Measurements from ENCODE around the gene SERPINA6.
"Not testable (repeated sequence)": the region's sequence is repeated elsewhere in the genome, so short reads cannot be mapped to it uniquely, and the experiment has no call there.

SERPINA6 gene

GRCh38 chr14:94291906-94292525, 31.1 kb downstream of the SERPINA6 start:
- no peaks in the 10 kb centered on the region for H3K4me1 ChIP-seq (ENCODE audit: control insufficient read depth, insufficient read depth, low read length)
- H3K27ac ChIP-seq (ENCODE audit: low read length), result no peak overlapping the region

GRCh38 chr14:94291159-94291905, 31.8 kb downstream of the SERPINA6 start:
- H3K9ac ChIP-seq (ENCODE audit: low read length in 2 of 2), result no peak overlapping the region
- peaks cover 0 to 5% of the 10 kb centered on the region in 2 donors for H3K9me3 ChIP-seq (ENCODE audit: control insufficient read depth in 2 of 2, low read length in 2 of 2)
- no peaks in the 10 kb centered on the region for H3K27me3 ChIP-seq (ENCODE audit: control insufficient read depth in 1 of 2, insufficient read depth in 2 of 2, low read length in 2 of 2)
- H3K4me1 ChIP-seq (ENCODE audit: control insufficient read depth, insufficient read depth, low read length), result no peaks in the 10 kb centered on the region
- H3K27ac ChIP-seq (ENCODE audit: low read length), result no peak overlapping the region
- no peak overlapping the region for H3K4me3 ChIP-seq (ENCODE audit: low read length in 2 of 2)
- no peaks in the 10 kb centered on the region for H3K36me3 ChIP-seq (ENCODE audit: control insufficient read depth in 2 of 2, insufficient read depth in 2 of 2, low read length in 2 of 2)

More at GRCh38 chr14:94291906-94292525, 31.1 kb downstream of the SERPINA6 start:
- Histone ChIP-seq H3K9ac (ENCODE audit: low read length in 2 of 2) (no peak overlapping the region), H3K4me3 (ENCODE audit: low read length in 2 of 2) (no peak overlapping the region), H3K27me3 (ENCODE audit: control insufficient read depth in 1 of 2, insufficient read depth in 2 of 2, low read length in 2 of 2) (no peaks in the 10 kb centered on the region), H3K36me3 (ENCODE audit: control insufficient read depth in 2 of 2, insufficient read depth in 2 of 2, low read length in 2 of 2) (no peaks in the 10 kb centered on the region), H3K9me3 (ENCODE audit: control insufficient read depth in 2 of 2, low read length in 2 of 2) (peaks cover 0 to 5% of the 10 kb centered on the region in 2 donors)

GRCh38 chr14:94290197-94290596, 32.9 kb downstream of the SERPINA6 start:
- Histone ChIP-seq H3K4me3 (ENCODE audit: low read length in 2 of 2) (no peak overlapping the region), H3K27ac (ENCODE audit: low read length) (no peak overlapping the region), H3K9ac (ENCODE audit: low read length in 2 of 2) (no peak overlapping the region), H3K27me3 (ENCODE audit: control insufficient read depth in 1 of 2, insufficient read depth in 2 of 2, low read length in 2 of 2) (no peaks in the 10 kb centered on the region), H3K4me1 (ENCODE audit: control insufficient read depth, insufficient read depth, low read length) (no peaks in the 10 kb centered on the region), H3K36me3 (ENCODE audit: control insufficient read depth in 2 of 2, insufficient read depth in 2 of 2, low read length in 2 of 2) (no peaks in the 10 kb centered on the region), H3K9me3 (ENCODE audit: control insufficient read depth in 2 of 2, low read length in 2 of 2) (peaks cover 0 to 5% of the 10 kb centered on the region in 2 donors)

GRCh38 chr14:94288610-94289465, 34.3 kb downstream of the SERPINA6 start:
- Histone ChIP-seq H3K36me3 (ENCODE audit: control insufficient read depth in 2 of 2, insufficient read depth in 2 of 2, low read length in 2 of 2) (no peaks in the 10 kb centered on the region), H3K4me3 (ENCODE audit: low read length in 2 of 2) (no peak overlapping the region), H3K27ac (ENCODE audit: low read length) (no peak overlapping the region), H3K9ac (ENCODE audit: low read length in 2 of 2) (no peak overlapping the region), H3K4me1 (ENCODE audit: control insufficient read depth, insufficient read depth, low read length) (no peaks in the 10 kb centered on the region), H3K9me3 (ENCODE audit: control insufficient read depth in 2 of 2, low read length in 2 of 2) (peaks cover 0 to 5% of the 10 kb centered on the region in 2 donors), H3K27me3 (ENCODE audit: control insufficient read depth in 1 of 2, insufficient read depth in 2 of 2, low read length in 2 of 2) (no peaks in the 10 kb centered on the region)

GRCh38 chr14:94285158-94285557, 38.0 kb downstream of the SERPINA6 start:
- Histone ChIP-seq H3K36me3 (ENCODE audit: control insufficient read depth in 2 of 2, insufficient read depth in 2 of 2, low read length in 2 of 2) (no peaks in the 10 kb centered on the region), H3K9ac (ENCODE audit: low read length in 2 of 2) (no peak overlapping the region), H3K4me3 (ENCODE audit: low read length in 2 of 2) (no peak overlapping the region), H3K4me1 (ENCODE audit: control insufficient read depth, insufficient read depth, low read length) (no peaks in the 10 kb centered on the region), H3K27ac (ENCODE audit: low read length) (no peak overlapping the region), H3K27me3 (ENCODE audit: control insufficient read depth in 1 of 2, insufficient read depth in 2 of 2, low read length in 2 of 2) (no peaks in the 10 kb centered on the region), H3K9me3 (ENCODE audit: control insufficient read depth in 2 of 2, low read length in 2 of 2) (peaks cover 0 to 5% of the 10 kb centered on the region in 2 donors)

- H3K4me1 ChIP-seq (ENCODE audit: control insufficient read depth, insufficient read depth, low read length), result no peaks in the 10 kb centered on the region
- H3K9ac ChIP-seq (ENCODE audit: low read length in 2 of 2), result no peak overlapping the region
- H3K9me3 ChIP-seq (ENCODE audit: control insufficient read depth in 2 of 2, low read length in 2 of 2), result peaks cover 0 to 1% of the 10 kb centered on the region in 2 donors
- no peak overlapping the region for H3K27ac ChIP-seq (ENCODE audit: low read length)
- no peak overlapping the region for H3K4me3 ChIP-seq (ENCODE audit: low read length in 2 of 2)
- H3K27me3 ChIP-seq (ENCODE audit: control insufficient read depth in 1 of 2, insufficient read depth in 2 of 2, low read length in 2 of 2), result no peaks in the 10 kb centered on the region
- no peaks in the 10 kb centered on the region for H3K36me3 ChIP-seq (ENCODE audit: control insufficient read depth in 2 of 2, insufficient read depth in 2 of 2, low read length in 2 of 2)
These were observed 38.9 kb downstream of the SERPINA6 start for GRCh38 chr14:94284221-94284620.

- H3K9me3 ChIP-seq (ENCODE audit: control insufficient read depth in 2 of 2, low read length in 2 of 2), result no peaks in the 10 kb centered on the region
- no peaks in the 10 kb centered on the region for H3K36me3 ChIP-seq (ENCODE audit: control insufficient read depth in 2 of 2, insufficient read depth in 2 of 2, low read length in 2 of 2)
- H3K9ac ChIP-seq (ENCODE audit: low read length in 2 of 2), result no peak overlapping the region
- H3K4me3 ChIP-seq (ENCODE audit: low read length in 2 of 2), result no peak overlapping the region
- H3K4me1 ChIP-seq (ENCODE audit: control insufficient read depth, insufficient read depth, low read length), result no peaks in the 10 kb centered on the region
- H3K27me3 ChIP-seq (ENCODE audit: control insufficient read depth in 1 of 2, insufficient read depth in 2 of 2, low read length in 2 of 2), result no peaks in the 10 kb centered on the region
- H3K27ac ChIP-seq (ENCODE audit: low read length), result no peak overlapping the region
These were observed 40.0 kb downstream of the SERPINA6 start for GRCh38 chr14:94282991-94283723.

GRCh38 chr14:94278731-94279130, 44.4 kb downstream of the SERPINA6 start:
- H3K27ac ChIP-seq (ENCODE audit: low read length), result no peak overlapping the region

GRCh38 chr14:94276898-94277561, 46.1 kb downstream of the SERPINA6 start:
- H3K27me3 ChIP-seq (ENCODE audit: control insufficient read depth in 1 of 2, insufficient read depth in 2 of 2, low read length in 2 of 2); H3K9ac ChIP-seq (ENCODE audit: low read length in 2 of 2); H3K4me3 ChIP-seq (ENCODE audit: low read length in 2 of 2); H3K4me1 ChIP-seq (ENCODE audit: control insufficient read depth, insufficient read depth, low read length); H3K27ac ChIP-seq (ENCODE audit: low read length); H3K9me3 ChIP-seq (ENCODE audit: control insufficient read depth in 2 of 2, low read length in 2 of 2); H3K36me3 ChIP-seq (ENCODE audit: control insufficient read depth in 2 of 2, insufficient read depth in 2 of 2, low read length in 2 of 2): not testable (repeated sequence)

More at GRCh38 chr14:94278731-94279130, 44.4 kb downstream of the SERPINA6 start:
- H3K4me1 ChIP-seq (ENCODE audit: control insufficient read depth, insufficient read depth, low read length), result no peaks in the 10 kb centered on the region
- H3K9me3 ChIP-seq (ENCODE audit: control insufficient read depth in 2 of 2, low read length in 2 of 2), result no peaks in the 10 kb centered on the region
- no peak overlapping the region for H3K4me3 ChIP-seq (ENCODE audit: low read length in 2 of 2)
- H3K27me3 ChIP-seq (ENCODE audit: control insufficient read depth in 1 of 2, insufficient read depth in 2 of 2, low read length in 2 of 2), result no peaks in the 10 kb centered on the region
- H3K36me3 ChIP-seq (ENCODE audit: control insufficient read depth in 2 of 2, insufficient read depth in 2 of 2, low read length in 2 of 2), result no peaks in the 10 kb centered on the region
- no peak overlapping the region for H3K9ac ChIP-seq (ENCODE audit: low read length in 2 of 2)

GRCh38 chr14:94269156-94269555, 54.0 kb downstream of the SERPINA6 start:
- Histone ChIP-seq H3K9ac (ENCODE audit: low read length in 2 of 2) (no peak overlapping the region), H3K4me1 (ENCODE audit: control insufficient read depth, insufficient read depth, low read length) (no peaks in the 10 kb centered on the region), H3K27ac (ENCODE audit: low read length) (no peak overlapping the region), H3K4me3 (ENCODE audit: low read length in 2 of 2) (no peak overlapping the region), H3K36me3 (ENCODE audit: control insufficient read depth in 2 of 2, insufficient read depth in 2 of 2, low read length in 2 of 2) (no peaks in the 10 kb centered on the region), H3K27me3 (ENCODE audit: control insufficient read depth in 1 of 2, insufficient read depth in 2 of 2, low read length in 2 of 2) (no peaks in the 10 kb centered on the region), H3K9me3 (ENCODE audit: control insufficient read depth in 2 of 2, low read length in 2 of 2) (no peaks in the 10 kb centered on the region)
